ENCODE data around the gene DMTF1.
"Not testable (repeated sequence)": the region's sequence is repeated elsewhere in the genome, so short reads cannot be mapped to it uniquely, and the experiment has no call there.

The DMTF1 gene, protein sequence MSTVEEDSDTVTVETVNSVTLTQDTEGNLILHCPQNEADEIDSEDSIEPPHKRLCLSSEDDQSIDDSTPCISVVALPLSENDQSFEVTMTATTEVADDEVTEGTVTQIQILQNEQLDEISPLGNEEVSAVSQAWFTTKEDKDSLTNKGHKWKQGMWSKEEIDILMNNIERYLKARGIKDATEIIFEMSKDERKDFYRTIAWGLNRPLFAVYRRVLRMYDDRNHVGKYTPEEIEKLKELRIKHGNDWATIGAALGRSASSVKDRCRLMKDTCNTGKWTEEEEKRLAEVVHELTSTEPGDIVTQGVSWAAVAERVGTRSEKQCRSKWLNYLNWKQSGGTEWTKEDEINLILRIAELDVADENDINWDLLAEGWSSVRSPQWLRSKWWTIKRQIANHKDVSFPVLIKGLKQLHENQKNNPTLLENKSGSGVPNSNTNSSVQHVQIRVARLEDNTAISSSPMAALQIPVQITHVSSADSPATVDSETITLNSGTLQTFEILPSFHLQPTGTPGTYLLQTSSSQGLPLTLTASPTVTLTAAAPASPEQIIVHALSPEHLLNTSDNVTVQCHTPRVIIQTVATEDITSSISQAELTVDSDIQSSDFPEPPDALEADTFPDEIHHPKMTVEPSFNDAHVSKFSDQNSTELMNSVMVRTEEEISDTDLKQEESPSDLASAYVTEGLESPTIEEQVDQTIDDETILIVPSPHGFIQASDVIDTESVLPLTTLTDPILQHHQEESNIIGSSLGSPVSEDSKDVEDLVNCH

DNA sequence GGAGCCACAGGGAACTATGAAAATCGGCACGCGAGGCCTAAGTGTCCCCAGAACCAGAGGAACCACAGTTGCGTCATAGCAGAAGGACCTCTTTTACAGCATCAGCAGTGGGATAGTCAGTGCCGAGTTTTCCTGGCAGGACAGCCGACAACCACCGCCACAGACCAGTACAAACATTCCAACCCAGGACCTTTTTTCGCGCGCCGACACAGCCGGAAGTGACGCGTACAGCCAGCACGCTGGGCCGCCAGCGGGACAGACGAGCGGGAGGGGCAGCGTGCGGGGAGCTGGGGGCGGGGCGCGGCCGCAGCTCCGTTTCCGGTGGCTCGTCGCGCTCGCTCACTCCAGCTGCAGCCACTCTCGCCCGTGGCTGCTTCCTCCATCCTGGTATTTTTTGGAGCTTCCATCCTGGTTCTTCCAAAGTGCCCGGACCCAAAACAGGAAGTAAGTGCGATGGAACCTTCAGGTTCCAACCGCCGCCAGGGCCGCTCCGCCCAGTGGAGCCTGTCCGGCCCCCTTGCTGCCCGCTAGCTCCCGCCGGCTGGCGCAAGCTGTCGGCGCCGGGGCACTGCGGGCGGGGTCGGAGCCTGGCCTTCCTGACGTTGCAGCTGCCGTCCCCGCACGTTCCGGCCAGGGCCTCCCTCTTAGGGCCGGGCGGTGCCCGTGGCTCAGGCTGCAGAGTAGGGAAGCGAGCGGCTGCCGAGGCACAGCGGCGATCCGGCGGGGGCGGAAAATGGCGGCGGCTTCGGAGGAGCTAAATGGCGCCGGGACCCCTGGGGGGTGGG lies at the start of gene DMTF1:
Gene DMTF1 (plus strand): TSS at position 342 of the 785 bp plus-strand sequence. CDS start 12,489 bp downstream, outside the sequence.
- peak; percentile 91 for DNase-seq (ENCODE audit: low read depth, low spot score)

DNA sequence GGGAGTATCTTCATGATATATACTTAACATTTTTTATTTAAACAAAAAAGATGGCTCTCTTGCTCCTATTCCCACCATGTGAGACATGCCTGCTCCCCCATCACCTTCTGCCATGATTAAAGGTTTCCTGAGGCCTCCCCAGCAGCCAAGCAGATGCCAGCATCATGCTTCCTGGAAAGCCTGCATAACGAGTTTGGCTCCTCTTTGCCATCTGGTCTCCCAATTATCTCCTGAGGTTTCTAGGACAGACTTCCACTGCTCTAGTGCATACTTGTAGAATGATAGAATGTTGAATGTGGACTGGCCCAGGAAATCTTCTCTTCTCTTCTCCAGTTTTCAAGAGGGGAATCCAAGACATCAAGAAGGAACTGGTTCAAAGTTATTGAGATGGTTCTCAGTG lies 46.9 kb upstream of the DMTF1 start:
- no peak for DNase-seq (ENCODE audit: low read depth, low spot score)

DNA sequence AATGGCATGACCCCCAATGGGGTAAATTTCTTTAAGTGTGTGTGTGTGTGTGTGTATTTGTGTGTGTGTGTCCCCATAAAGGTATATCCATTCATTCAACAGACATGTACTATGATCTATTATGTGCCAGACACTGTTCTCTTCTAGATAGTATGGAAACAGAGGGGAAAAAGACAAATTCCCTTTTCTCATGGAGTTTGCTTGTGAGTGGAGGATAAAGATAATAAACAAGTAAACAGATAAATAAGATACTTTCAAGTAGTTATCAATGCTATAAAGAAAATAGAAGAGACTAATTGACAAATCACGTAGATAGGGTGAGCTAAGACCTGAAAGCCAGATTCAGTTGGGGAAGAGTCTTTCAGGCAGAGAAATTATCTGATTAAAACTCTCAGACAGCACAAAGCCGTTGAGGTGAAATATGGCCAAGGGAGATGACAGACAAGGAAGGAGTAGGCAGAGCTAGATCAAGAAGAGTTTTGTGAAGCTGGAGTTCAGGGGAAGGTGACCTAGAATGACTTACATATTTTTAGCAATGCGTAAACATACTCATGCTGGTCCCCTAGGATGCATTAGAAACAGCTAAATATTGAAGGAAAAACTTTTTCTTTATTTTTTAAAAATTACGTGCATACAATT lies 45.2 kb upstream of the DMTF1 start:
- no peak for DNase-seq (ENCODE audit: low read depth, low spot score)

DNA sequence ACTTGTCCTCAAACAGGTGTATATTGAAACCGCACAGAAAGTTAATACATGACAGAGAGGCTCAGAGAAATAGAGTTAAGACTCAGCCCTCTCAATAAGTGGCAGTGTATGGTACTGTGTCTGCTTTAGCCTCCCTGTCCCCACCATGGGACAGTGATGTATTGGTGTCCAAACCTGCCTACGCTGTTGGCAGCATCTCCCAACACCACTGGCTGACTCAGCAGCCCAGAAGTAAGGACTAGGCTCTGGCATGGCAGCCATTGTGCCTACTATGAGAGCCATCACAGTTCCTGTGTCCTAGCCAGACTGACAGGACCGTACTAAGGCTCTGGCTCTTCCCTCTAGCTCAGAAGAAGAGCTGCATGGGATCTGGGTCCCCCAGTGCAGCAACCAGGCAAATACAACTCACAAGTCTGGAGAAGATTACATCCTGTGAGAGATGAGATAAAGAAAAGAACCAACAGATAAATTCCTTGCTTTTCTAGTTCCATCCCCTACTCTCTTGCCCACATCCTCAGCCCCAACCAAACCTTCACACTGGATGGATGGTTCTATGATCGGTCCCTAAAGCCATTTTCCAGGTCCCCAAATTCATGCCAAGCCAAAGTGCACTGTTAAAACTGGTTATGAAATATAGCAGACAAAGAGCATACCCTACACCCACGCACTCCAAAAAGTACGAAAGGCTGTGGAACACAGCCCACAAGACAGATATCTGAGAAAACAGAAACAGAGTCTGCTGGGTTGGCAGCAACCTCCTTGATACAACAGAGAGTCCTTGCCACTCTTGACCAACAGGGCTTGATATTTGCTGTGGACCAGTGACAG lies 44.1 kb upstream of the DMTF1 start:
- DNase-seq (ENCODE audit: low read depth, low spot score): no peak

DNA sequence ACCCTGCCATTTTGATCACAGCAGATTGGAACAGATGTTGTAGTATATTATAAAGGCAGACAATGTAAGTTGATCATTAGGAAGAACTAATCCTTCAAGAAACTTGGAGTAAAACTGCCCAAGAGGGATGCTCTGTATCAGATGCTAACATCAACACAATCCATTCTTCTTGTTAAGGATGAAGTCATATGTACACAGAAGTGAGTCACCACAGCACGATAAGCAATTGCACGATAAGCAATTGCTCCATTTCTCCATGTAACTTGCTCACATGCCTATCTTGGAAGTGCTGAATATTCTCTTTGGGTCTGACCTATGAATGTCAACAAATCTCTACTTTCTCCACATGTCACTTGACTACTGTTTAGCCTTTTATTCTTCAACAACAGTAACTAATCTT lies 41.5 kb upstream of the DMTF1 start:
- no peak for DNase-seq (ENCODE audit: low read depth, low spot score)

DNA sequence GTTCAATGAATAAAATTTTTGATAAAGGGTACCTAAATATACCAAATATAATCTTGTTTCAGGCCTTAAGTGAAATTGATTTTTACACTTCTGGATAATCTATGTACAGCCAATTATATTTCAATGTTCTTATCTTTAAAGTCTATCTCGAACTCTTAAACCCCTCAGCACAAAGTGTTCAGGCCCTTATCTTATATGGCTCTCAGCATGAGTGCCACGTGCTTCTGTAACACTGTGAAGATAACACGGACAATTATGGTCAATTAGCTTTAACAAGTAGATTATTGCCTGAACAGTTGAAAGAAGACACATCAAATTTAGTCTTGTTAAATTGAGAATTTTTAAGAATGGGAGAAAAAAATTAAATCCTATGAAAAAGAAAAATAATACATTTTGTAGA lies 40.4 kb upstream of the DMTF1 start:
- no peak for DNase-seq (ENCODE audit: low read depth, low spot score)

DNA sequence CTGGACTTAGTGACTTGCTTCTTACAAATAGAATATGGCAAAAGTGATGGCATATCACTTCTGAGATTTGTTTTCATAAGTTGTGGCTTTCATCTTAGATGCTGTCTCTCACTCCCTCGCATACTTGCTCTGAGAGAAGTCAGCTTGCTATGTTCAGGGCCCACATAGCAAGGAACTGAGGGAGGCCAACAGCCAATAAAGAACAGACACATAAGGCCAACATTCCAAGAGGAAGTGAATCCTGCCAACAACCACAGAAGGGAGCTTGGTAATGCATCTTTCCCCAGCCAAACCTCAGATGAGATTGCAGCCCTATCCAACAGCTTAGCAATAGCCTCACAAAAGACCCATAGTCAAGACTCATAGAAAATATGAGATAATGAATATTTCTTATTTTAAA lies 39.2 kb upstream of the DMTF1 start:
- DNase-seq (ENCODE audit: low read depth, low spot score): no peak

DNA sequence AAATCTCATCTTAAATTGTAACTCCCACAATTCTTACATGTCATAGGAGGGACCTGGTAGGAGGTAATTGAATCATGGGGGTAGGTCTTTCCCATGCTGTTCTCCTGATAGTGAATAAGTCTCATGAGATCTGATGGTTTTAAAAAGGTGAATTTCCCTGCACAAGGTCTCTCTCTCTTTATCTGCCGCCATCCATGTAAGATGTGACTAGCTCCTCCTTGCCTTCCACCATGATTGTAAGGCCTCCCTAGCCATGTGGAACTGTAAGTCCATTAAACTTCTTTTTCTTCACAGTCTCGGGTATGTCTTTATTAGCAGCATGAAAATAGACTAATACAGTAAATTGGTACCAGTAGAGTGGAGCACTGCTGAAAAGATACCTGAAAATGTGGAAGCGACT lies 38.3 kb upstream of the DMTF1 start:
- not testable (repeated sequence) for DNase-seq (ENCODE audit: low read depth, low spot score)

DNA sequence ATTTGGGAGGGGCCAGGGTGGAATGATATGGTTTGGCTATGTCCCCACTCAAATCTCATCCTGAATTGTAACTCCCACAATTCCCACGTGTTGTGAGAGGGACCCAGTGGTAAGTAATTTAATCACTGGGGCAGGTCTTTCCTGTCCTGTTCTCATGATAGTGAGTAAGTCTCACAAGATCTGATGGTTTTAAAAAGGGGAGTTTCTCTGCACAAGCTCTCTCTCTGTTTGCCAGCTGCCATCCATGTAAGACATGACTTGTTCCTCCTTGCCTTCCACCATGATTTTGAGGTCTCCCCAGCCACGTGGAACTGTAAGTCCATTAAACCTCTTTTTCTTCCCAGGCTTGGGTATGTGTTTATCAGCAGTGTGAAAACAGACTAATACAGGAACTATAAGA lies 36.5 kb upstream of the DMTF1 start:
- DNase-seq (ENCODE audit: low read depth, low spot score): not testable (repeated sequence)

DNA sequence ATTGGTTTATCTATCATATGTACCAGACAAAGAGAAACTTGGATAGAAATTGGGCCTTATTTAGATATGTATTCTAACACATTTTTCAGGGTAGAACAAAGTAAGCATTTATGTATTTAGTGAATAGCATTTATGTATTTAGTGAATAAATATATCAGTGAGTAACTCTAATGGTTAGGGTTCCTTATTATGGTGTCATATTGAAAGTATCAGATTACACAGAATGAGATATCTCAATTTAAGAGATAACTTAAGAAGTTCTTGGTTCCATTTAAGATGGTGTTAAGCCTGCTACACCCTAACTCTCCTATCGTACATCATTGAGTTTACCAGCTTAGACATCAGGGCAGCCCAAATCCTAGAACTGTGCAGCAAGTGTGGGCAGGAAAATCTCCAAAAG lies 35.9 kb upstream of the DMTF1 start:
- no peak for DNase-seq (ENCODE audit: low read depth, low spot score)

DNA sequence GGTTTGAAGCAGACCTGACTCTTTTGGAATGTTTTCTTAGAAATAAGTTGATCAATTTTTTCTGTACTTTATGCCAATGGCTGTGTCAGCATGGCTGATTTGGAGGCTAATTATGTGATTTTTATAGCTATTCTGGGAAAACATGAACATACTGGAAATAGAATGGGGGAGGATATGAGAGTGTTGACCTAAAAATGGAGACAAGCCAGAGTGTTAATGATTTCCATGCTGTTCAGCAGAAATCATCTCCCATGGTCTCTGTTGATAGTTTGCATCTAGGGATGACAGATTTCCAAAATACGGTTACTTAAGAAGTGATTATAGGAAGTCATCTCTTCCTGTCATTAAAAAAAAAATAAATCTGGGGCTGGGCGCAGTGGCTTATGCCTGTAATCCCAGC lies 32.7 kb upstream of the DMTF1 start:
- DNase-seq (ENCODE audit: low read depth, low spot score): no peak

DNA sequence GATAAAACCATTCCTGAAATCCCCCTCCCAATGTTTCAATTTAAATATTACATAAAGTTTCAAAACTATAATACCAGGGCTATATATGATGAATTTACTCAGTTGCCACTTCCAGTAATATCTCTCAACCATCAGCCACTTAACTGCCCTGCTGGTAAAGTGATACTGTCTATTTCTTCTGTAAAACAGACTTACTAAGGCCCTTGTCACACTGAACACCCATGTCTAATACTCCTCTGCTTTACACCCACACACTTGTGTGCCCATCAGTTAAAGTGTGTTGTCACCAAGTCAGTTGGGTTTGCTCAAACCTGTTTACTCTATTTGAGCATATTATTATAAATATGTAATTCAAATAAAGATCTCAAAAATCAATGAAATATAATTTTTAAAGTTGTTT lies 29.1 kb upstream of the DMTF1 start:
- DNase-seq (ENCODE audit: low read depth, low spot score): no peak

DNA sequence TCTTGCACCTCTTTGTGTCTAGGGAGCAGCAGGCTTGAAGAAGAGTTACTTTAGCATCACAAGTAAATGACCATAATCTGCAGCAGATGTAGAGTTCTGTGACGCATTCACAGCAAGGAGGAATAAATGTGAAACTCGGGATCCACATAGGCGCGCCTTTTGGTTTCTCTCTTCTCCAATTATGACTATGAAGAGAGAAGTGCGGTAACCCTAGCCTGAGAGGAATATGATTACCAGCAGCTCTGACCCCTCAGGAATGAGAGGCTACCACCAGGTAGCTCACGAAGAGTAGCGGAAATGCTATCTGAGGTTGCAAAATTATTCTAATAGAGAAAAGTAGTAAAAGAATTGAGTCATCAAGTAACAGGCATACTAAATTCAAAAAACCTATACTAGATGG lies 25.2 kb upstream of the DMTF1 start:
- DNase-seq (ENCODE audit: low read depth, low spot score): no peak

DNA sequence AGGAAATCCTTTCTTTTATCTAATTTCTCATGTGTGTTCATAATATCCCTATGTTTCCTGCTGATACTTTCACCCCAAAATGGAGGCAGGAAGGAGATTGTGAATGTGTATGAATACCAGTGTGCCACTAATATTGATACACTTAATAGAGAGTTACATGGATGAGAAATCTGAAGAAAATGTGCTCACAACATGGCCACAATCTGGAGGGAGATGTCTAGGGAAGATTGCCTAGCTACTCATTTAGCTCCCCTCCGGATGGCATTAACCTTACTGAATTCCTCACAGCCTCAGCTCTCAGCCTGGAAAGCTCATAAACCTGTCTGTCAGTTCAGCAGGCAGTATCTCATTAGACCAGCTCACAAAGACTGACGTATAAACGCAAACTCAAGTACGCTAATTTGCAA lies 23.4 kb upstream of the DMTF1 start:
- no peak for DNase-seq (ENCODE audit: low read depth, low spot score)

DNA sequence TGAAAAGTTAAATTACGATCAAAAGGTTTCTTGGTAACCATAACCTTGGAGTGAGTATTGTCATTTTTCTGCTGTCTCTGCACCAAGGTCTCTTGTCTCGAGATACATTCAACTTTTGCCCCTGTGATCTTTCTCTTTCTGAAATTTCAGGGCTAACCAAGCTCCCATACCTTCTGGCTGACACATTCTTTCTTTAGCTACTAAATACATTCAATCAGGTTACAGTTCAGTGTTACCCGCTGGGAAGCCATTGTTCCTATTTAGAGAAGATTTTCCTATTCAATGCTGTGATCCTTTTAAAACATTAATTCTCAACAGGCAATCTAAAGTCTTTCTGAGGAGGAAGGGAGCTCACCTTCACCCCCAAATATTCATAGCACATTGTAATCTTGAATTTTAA lies 22.9 kb upstream of the DMTF1 start:
- DNase-seq (ENCODE audit: low read depth, low spot score): no peak

DNA sequence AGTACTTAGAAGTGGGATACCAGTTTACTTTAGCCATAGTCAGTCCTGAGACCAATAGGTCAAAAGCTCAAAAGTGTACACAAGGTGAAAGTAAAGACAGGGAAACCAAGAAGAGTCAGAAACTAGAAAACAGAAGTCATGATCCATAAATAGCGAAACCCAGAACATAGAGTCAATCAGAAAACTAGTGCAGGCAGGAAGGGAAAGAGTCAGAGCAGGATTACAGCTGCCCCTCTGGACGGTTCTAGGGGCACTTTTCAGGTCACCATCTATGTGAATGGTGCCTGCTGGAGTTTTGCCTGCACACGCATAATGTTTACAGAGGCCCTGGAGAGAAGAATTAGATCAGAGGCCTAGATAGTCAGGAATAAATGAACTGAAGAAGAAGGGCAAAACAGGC lies 22.4 kb upstream of the DMTF1 start:
- no peak for DNase-seq (ENCODE audit: low read depth, low spot score)

DNA sequence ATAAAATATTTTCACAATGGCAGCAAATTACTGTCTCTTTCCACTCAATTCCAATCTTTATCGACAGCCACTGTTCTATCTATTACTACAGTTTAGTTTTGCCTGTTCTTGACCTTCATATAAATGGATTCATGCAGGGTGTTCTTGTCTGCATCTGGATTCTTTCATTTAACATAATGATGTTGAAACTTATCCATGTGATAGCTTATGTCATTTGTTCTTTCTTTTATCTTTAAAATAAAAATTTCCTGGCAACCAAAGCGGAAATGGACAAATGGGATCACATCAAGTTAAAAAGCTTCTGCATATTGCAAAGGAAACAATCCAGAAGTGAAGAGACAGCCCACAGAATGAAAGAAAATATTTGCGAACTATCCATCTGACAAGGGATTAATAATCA lies 20.5 kb upstream of the DMTF1 start:
- no peak for DNase-seq (ENCODE audit: low read depth, low spot score)

DNA sequence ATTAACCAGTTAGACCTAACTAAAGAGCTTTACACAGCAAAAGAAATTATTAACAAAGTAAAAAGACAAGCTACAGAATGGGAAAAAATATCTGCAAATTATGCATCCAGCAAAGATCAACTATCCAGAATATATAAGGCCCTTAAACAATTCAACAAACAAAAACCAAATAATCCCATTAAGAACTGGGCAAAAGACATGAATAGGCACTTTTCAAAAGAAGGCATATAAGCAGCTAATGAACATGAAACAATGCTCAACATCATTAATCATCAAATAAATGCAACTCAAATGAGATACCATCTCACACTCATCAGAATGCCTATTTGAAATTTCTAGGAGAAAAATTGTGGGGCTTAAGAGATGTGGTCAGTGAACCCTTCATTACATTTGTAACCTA lies 15.0 kb upstream of the DMTF1 start:
- no peak for DNase-seq (ENCODE audit: low read depth, low spot score)

DNA sequence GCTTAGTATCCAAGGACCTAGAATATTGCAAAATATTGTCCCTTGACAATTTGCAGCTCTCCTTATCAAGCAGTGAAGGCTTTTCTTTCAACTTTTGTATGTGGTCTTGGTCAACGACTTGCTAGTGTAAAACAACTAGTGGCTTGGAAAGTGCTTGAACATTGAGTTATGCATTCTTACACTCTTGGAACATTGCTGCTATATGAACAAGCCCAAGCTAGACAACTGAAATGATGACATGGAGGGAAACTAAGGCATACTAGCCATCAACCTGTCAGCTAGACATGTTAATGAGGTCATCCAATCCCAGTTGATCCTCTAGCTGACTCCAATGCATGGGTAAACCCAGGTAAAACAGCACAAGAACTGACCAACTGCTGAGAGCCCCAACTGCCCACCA lies 12.7 kb upstream of the DMTF1 start:
- DNase-seq (ENCODE audit: low read depth, low spot score): no peak

DNA sequence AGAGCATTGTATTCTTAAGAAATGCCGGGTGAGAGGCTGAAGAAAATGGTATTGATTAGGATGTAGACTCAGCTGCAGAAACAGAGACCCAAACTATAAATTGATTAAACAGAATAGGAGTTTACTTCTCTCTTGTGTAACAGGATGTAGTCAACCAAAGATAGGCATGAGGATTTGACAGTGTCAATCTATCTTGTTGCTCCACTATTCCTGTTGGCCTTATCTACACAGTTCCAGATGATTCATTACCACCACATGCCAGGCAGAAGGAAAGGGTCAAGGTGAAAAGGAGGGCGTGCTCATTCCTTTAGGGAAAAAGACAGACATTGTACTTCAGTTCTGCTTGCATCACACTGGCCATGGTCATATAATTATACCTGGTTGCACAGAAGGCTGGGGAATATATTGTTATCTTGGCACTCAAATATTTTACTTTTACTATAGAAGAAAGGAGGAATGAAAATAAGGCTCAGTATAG lies 11.9 kb upstream of the DMTF1 start:
- DNase-seq (ENCODE audit: low read depth, low spot score): no peak

DNA sequence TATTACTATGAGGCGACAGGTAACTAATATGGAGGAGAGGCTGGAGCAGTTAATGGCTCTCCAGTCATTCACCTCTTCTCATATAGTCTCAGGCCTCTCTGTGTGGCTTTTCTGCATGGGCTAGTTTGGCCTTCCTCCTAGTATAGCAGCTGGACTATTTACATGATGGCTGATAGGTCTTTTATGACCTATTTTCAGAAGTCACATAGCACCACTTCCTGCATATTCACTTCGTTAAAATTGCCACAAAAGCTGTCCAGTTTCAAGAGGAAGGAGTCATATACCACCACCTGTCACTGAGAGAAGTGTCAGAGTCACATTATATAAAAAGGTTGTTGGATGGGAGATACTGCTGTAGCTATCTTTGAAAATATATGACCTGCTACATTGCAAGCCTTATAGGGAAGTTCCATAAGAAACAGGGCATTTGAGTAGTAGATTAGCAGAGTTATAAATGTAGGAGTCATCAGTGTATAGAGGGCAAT lies 8.0 kb upstream of the DMTF1 start:
- no peak for DNase-seq (ENCODE audit: low read depth, low spot score)

Measured in brain pericyte (primary cell).